GM19324 (cell line): ENCODE data around the gene C3orf20.

Experiments
- ATAC-seq: cut with Tn5 transposase; IDR thresholded peaks from one replicate; pipeline ENCODE4 v1.9.1; 2021; ENCODE audit warnings: mild to moderate bottlenecking, moderate library complexity; ENCODE audit not compliant: unreplicated experiment, low FRiP score

C3orf20 gene

DNA sequence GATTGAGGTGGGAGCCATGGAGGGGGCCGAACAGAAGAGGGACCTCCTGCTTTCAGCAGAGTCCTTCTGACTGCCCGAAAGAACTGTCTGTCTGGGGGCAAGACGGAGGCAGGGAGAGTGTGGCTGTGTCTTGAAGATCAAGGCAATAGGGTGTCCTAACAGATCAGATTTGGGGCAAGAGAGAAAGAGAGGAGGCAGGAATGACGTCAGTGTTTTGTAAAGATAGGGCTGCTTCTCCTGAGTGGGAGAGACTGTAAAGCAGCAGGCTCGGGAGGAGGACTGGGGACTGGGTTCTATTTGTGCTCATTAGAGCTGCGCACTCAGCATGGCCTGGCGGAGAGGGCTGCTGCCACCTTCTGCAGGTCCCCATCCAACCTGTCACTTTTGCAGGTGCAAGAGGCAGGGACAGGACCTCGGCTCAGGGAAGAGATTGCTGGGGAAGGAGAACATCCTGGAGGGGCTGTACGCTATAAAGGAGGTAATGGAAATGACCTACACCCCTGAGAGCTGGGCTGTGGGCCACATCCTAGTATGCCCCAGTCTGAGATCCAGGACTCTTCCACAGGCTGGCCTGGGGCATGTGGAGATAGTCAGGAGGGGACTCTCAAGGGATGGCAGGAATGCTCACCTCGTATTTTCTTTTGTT is 114.8 kb downstream of the C3orf20 start:
- ATAC-seq, result no peak

GRCh38 chr3:14791343-14791945 is 116.5 kb downstream of the C3orf20 start:
- no peak for ATAC-seq

GRCh38 chr3:14792691-14793121 is 117.8 kb downstream of the C3orf20 start:
- ATAC-seq, result no peak

GRCh38 chr3:14793126-14793857 is 118.4 kb downstream of the C3orf20 start:
- ATAC-seq, result no peak

DNA sequence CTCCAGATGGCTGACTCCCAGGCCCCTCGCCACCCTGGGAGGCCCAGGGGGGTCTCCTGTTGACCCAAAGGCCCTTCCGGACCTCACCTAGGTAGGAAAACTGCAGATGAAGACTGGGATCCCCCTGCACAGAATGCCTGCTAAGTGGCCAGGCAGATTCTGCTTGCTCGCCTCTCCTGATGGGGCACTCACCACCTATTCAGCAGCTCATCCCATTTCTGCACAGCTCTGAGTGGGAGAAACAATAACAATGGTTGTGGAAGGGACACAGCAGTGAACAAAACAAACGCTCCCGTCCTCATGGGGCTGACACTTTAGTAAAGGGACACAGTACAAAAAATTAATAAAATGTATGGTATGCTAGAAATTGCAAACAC is 118.9 kb downstream of the C3orf20 start:
- no peak for ATAC-seq

GRCh38 chr3:14794435-14794834 is 119.5 kb downstream of the C3orf20 start:
- no peak for ATAC-seq

GRCh38 chr3:14795996-14796395 is 121.1 kb downstream of the C3orf20 start:
- ATAC-seq, result no peak

- no peak for ATAC-seq
These were observed 121.6 kb downstream of the C3orf20 start for GRCh38 chr3:14796403-14797077.

DNA sequence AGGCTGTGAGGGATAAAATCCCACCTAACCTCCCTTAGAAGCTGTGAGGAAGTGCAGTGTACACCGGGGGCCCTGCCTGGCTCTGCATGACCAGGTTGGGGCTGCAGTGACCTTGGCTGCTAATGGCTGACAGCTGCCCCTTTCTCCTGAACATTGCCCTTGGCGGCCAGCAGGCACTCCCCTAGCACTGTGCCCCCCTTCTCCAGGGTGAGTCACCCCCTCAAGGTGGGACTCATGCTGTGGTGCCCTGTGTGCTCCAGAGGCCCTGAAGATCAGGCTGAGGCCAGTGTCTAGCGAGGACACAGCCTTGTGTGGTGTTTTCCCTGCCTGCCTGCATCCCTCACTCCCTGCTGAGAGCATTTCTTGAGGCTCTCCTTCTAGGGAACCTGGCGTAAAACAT is 122.8 kb downstream of the C3orf20 start:
- ATAC-seq, result no peak

- no peak for ATAC-seq
These were observed 123.3 kb downstream of the C3orf20 start for GRCh38 chr3:14798231-14798630.

DNA sequence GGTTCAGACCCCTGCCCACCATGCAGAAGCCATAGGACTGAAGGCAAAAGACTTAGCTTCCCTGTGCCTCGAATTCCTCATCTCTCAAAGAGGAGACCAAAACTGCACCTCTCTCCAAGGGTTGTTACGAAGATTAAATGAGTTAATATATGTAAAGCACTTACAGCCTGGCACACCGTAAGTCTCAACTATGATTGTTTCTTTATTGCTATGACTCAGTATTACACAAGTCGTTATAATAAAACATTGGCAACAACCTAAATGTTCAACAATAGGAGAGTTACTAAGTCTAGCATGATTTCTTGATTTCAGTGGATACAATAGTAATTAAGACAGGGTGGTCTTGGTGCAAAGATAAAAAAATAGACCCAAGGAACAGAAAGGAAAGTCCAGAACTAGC is 124.2 kb downstream of the C3orf20 start:
- no peak for ATAC-seq

- ATAC-seq, result no peak
These were observed 126.1 kb downstream of the C3orf20 start for GRCh38 chr3:14801031-14801430.

GRCh38 chr3:14801668-14802380 is 126.9 kb downstream of the C3orf20 start:
- ATAC-seq, result no peak

DNA sequence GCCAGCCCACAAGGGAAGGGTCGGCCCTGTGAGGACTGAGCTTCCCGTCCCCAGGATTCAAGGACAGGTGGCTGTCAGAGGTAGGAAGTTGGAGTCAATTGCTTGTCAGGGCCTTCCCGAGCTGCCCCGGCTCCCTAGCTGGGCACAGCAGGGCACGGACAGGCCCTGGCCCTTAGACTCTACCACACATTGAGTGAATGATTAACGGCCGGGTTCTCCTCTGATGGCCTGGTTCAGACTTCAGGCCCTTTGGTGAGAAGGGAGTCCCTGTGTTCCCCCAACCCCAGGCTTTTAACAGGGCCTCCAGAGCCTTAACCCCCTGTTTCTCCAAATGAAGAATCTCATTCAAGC is 127.4 kb downstream of the C3orf20 start:
- no peak for ATAC-seq

DNA sequence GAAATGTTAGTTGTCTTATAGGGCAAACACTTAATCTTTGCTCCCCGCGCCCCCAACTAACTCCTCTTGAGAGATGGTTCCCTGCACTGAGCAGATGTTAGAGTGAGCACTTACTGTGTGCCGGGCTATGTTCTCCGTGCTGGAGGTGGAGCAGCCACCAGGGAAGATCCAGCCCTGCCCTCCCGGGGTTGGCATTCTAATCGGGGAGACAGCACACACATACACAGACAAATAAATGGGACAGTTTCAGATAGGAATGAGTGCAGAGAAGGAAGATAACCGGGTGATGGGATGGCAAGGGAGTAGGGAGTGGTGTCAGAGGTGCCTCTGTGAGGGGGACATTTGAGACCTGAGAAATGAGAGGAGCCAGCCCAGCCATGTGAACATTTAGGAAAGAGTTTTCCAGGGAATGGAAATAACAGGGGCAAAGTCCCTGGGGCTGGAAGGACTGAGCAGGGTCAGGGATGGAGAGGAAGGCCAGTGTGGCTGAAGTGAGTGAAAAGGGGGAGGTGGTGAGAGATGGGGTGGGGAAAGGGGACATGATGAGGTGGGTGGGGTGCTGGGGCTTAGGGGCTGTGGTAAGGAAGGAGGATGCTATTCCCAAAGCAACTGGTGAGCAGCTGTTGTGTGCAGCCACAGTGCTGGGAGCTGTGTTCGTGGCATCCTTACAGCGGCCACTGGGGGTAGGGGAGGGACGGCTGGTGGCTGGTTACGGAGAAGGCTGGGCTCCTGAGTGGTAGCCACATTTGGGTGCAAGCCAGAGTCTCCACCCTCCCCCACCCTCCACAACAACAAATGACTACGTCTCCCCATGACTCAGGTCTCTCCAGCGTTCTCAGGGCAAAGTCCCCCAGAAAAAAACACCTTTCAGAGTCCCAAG is 128.4 kb downstream of the C3orf20 start:
- no peak for ATAC-seq

DNA sequence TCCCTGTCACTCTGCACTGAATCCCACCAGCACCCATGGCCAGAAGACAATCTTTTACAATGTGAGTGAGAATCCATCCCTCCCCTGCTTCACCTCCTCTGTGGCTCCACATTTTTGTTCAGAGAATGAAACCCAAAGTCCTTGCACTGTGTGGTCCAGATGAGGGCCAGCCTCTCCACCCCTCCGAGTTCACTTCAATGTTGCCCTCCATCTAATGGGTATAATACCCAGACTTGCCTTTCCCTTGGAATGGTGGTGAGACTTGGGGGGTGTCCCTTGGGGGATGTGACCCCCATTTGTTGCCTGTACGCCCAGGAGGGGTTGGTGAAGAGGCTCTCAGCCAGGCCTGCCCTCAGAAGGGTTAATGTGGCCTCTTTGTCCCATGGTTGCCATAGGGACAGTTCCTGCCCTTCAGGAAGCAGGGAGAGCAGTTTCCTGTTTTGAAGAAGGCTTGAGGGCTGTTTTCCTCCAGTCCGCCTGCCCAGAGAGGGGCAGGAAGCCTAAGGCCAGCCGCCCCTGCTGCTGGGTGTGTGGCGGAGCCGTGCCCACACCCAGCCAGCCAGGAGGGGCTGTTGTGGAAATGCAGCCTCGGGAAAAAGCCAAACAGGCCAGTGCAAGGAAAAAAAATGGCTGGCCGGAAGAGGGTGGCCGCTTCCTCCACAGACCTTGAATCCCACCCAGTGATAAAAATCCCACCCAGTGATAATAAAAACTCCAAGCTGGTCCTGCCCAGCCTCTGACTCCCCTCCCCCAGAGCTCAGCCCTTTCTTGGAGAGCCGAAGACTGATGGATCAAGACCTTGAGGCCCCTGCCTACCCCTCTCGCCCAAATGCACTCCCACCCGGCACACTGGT is 129.3 kb downstream of the C3orf20 start:
- ATAC-seq, result no peak

DNA sequence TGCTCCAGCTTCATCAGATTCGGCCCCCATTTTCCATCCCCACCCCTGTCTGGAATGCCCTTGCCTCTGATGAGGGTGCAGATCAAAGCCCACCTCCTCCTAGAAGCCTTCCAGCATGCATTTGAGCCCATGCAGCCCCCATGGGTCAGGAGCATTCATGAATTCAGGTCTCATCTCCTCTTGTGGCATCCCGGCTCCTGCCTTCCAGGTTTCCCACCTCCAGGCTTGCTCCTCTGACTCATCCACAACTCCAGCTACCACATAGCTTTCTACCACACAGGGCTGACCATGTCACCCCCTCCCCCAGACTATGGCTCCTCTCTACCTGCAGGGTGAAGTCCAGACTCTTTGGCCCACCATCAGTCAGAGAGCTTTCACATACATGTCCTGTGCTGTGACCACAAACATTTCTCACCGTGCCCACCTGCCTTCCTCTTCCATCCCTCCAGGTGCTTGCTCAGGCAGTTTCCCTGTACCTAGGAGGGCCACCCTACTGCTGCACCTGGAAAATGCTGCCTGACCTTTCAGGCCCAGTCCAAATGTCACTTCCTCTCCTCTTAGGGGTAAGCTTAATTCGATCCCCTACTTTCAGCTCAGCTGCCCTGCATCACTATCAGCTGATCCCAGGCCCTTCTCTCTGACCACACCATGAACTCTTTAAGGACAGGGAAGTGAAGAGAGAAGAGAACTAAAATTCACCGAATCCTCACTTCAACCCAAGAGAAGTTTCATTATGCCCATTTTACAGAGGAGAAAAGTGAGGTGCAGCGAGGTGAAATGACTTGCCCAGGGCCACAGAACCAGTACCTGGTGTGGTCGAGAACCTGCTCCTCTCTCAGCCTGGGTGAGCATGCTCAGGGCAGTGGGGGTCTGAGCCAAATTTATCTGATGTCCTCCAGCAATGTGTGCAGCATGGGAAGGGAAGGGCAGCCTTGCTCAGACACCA is 130.2 kb downstream of the C3orf20 start:
- no peak for ATAC-seq
